T1000 (cell line): Measurements from ENCODE around the gene GADD45B.

Experiments
- DNase-seq: peaks from one replicate; lab custom pipeline; 2025; ENCODE audit warnings: mixed read lengths; lab: John Stamatoyannopoulos, UW

Gene GADD45B

DNA sequence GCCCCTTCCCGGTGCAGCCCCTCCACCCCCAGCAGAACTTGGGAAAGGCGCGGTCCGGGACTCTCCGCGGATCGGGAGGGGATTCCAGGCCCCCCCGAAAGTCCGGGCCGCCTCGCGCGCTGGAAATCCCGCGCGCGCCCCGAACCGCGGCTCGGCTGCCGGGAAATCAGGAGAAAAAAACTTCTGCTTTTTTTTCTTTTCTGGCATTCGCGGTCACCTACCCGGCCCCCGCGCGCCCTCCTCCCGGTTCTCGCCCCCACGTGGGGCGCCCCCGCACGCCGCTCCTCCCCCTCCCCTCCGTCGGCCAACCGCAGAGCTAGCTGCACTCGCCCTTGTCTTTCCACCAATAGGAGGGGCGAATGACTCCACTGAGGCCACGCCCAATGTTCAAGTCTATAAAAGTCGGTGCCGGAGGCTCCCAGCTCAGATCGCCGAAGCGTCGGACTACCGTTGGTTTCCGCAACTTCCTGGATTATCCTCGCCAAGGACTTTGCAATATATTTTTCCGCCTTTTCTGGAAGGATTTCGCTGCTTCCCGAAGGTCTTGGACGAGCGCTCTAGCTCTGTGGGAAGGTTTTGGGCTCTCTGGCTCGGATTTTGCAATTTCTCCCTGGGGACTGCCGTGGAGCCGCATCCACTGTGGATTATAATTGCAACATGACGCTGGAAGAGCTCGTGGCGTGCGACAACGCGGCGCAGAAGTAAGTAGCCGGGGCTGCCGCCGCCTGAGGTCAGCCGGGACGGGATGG lies at the start of gene GADD45B:
Gene GADD45B (plus strand): TSS at position 426 of the 749 bp plus-strand sequence. CDS start 232 bp downstream, at position 658.
- peak; percentile 99 for DNase-seq

DNA sequence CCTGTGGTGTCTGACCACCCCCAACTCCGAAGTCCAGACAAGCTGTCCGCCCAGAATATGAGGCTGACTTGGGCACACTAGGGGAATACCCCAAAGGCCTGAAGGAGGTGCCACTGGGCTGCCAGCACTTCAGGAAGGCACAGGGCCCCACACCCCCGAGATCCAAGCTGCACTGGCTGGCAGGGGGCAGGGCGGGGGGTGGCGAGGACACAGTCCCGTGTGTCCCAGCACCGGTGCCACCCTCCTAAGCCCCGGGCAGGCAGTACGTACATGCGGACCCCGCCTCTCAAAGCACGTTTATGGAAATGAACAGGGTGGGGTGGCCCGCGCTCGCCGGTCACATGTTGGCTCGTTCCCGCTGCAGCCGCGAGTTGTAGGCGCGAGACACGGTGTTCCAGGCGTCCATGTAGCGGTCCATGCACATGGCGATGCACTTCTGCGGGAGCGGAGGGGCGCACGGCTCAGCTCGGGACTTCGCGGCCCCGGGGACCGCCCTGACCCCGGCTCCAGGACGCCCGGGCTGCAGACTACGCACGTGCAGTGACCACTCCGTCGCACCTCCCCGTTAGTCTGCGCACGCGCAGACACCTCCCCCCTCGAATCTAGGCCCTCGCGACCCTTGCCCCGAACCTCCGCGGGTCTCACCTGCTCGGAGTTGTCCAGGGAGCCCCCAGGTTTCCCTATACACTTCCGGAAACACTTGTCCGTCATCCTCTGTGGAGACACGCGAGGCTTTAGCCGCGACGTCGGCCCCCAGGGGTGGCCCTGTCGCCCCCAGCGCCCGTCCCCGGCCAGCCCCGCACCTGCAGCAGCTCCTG lies 49.1 kb upstream of the GADD45B start:
- DNase-seq: no peak

DNA sequence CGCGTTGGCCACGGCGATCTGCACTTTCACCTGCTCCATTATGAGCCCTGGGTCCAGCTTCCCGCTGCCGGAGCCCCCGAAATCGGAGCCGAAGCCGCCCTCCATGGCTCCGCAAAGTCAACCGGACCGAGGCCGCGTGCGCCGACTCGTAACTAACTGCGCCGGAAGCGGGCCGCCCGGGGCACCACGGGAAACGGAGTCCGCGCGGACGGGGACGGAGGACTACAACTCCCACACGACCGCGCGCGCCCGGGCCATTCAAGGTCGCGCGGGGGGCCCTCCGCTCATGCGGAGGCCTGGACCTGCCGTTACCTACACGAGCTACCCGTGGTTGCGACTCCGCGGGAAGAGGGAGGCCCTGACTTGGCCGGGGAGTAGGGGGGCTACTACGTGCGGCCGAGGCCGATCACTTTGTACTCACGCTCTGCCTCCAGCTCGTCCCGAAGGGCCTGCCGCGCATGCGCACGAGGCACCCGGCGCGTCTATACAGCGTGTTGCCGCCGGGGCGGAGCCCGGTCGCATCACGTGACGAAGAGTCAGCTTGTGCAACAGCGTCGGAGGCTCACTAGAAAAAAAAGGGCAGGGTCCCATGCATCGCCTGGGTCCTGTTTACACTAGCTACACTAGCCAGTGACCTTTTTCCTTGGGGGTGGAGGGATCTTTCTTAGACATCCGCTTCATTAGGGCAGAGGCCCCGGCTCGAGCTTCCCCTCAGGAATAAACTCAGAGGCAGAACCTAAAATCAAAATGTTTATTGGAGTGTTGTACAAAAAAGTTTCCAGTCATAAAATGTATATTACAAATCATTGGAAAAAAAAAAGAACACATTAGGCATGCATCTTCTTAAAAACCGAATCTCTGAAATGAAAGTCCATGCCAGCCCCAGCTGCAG lies 48.3 kb upstream of the GADD45B start, which contains the start of gene TIMM13:
Gene TIMM13 (minus strand): TSS at position 158 of the 892 bp plus-strand sequence. CDS start 53 bp downstream, at position 105.
- DNase-seq: peak; percentile 99

GRCh38 chr19:2428321-2428690 lies 47.6 kb upstream of the GADD45B start:
- DNase-seq: no peak

- no peak for DNase-seq
Measured at GRCh38 chr19:2428756-2429711, 46.9 kb upstream of the GADD45B start.

DNA sequence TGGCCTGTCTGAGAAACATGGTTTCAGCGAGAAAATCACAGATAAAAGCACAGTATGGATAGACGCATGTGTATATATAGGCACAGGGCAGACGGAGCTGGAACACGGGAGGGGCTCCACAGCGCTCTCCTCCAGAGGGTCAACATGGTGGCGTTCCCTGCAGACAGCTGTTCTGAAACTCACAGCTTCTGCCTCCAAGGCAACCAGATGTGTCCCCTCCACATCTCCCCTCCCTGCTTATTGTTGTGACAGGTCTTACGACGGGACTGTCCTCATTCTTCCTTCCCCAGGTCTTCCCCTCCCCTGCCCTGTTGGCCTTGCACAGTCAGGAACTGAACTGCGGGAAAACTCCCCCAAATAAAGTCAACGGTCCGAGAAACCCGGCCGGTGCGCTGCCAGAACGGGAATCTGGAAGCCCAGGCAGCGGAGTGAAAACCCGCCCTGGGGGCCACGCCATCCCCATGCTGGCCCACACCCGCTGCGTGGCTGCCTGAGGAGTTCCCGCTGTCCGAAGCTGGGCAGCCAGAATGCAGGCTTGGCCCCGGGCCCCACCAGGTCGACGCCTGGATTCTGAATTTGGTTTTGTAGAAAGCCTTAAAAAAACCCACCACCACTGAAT lies 45.9 kb upstream of the GADD45B start:
- no peak for DNase-seq

GRCh38 chr19:2431318-2432055 lies 44.4 kb upstream of the GADD45B start:
- no peak for DNase-seq

GRCh38 chr19:2432131-2432848 lies 43.6 kb upstream of the GADD45B start:
- DNase-seq: no peak

DNA sequence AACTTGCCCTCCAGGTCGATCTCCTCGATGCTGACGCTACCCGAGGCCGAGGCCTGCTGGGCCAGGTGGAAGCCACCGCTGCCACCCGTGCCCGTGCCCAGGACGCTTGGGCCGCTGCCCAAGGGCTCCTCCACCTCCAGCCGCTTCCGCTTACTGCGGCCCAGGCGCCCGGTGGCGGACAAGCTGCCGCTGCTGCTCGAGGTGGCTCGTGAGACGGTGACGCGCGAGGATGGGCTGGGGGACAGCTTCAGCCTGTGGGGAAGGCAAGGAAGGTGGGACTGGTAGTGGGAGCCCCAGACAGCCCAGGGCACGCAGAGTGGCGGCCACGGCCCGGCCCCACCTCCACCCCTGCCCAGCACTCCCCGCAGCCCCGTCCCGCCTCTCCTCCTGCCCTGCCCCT lies 42.1 kb upstream of the GADD45B start:
- no peak for DNase-seq

DNA sequence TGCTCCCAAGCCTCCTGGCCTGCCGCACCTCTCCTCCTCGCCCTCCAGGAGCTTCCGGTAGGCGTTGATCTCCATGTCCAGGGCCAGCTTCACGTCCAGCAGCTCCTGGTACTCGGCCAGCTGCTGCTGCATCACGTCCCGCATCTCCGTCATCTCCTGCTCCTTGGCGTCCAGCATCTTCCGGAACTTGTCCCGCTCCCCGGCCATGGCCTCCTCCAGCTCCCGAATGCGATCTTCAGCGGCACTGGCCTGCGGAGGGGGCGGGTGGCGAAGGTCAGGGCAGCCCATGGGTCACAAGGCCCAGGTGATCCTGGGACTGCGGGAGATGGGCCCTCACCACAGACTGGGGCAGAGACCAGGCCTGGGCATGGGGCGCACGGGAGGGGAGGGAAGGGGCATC lies 41.7 kb upstream of the GADD45B start:
- DNase-seq: no peak

- DNase-seq: no peak
Measured at GRCh38 chr19:2434721-2435265, 41.1 kb upstream of the GADD45B start.

DNA sequence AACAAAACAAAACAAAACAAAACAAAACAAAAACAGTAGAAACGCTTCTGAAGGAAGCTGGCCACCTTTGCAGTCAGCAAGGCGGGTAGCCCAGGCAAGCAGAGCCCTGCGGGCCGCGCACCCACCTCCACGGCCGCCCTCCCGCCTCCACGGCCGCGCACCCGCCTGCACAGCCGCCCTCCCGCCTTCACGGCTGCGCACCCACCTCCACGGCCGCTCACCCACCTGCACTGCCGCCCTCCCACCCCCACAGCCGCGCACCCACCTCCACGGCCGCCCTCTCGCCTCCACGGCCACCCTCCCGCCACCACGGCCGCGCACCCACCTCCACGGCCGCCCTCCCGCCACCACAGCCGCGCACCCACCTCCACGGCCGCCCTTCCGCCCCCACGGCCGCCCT lies 39.5 kb upstream of the GADD45B start:
- no peak for DNase-seq

- no peak for DNase-seq
Measured at GRCh38 chr19:2436926-2437325, 39.0 kb upstream of the GADD45B start.

DNA sequence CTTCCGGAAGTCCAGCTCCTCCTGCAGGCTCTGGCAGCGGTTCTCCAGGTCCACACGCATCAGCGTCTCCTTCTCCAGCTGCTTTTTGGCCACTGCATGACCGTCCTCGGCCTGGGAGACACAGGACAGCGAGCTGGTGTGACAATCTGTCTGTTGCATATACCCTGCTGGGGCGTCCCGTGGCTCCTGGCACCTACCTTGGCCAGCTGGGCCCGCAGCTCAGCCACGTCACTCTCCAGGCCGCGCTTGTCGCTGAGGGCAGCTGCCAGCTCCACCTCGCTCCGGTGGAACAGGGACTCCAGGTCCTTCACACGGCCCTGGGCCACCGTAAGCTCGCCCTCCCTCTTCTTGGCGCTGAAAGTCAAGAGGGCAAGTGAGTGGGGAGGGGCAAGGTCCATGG lies 37.7 kb upstream of the GADD45B start:
- DNase-seq: no peak

DNA sequence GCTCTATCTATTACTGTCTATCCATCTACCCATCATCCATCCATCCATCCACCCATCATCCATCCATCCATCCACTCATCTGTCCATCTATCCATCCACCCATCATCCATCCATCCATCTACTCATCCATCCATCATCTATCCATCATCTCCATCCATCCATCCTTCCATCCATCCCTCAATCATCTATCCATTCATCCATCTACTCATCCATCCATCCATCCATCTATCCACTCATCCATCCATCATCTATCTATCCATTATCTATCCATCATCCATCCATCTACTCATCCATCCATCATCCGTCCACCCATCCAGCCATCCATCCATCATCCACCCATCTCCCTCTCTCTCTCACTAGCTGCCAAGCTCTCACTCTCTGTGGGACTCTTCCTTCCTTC lies 35.4 kb upstream of the GADD45B start:
- no peak for DNase-seq

GRCh38 chr19:2441096-2441752 lies 34.7 kb upstream of the GADD45B start:
- DNase-seq: no peak

DNA sequence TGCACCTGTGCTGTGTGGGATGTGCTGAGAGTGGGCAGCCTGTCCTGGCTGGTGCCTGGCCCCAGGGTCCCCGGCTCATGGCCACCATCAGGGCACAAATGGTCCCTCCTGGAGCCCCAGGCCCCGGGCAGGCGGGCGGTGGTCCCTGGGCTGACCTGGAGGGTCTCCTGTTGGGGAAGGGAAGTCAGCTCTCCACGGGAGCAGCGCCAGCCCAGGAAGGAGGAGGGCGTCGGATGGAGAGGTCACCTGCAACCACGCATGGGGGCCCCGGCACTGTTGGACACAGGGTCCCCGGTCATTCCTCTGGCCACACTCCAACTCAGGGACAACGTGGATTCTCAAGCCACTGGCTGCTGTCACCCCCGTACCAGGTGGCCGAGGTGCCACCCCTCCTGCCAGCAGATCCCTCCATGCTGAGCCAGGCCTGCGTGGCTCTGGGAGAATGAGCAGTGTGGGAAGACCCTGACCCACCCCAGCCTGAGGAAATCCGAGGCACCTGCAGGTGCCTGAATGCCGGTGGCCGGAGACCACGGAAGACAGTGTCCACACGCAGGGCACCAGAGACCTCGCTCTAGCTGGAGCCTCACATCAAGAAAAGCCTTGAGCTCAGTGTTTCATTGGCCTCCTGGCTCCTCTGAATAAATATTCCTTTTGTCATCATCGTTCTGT lies 32.7 kb upstream of the GADD45B start:
- DNase-seq: no peak

GRCh38 chr19:2443785-2444182 lies 32.1 kb upstream of the GADD45B start:
- no peak for DNase-seq
